A549 (cell line): ENCODE data around the gene SLIT3.

ENCODE experiments used
- JUNB ChIP-seq: fragments of >200 bp; sonication (Bioruptor Twin); formaldehyde crosslinking; IDR thresholded peaks from 2 replicates; pipeline ENCODE4 v1.6.1; 2016
- TF ChIP-seq, protein P1 (sequence below): fragments of >200 bp; sonication (Bioruptor Twin); formaldehyde crosslinking; IDR thresholded peaks from 3 replicates; pipeline ENCODE4 v1.5.1; 2016

- TF ChIP-seq, protein P1, sequence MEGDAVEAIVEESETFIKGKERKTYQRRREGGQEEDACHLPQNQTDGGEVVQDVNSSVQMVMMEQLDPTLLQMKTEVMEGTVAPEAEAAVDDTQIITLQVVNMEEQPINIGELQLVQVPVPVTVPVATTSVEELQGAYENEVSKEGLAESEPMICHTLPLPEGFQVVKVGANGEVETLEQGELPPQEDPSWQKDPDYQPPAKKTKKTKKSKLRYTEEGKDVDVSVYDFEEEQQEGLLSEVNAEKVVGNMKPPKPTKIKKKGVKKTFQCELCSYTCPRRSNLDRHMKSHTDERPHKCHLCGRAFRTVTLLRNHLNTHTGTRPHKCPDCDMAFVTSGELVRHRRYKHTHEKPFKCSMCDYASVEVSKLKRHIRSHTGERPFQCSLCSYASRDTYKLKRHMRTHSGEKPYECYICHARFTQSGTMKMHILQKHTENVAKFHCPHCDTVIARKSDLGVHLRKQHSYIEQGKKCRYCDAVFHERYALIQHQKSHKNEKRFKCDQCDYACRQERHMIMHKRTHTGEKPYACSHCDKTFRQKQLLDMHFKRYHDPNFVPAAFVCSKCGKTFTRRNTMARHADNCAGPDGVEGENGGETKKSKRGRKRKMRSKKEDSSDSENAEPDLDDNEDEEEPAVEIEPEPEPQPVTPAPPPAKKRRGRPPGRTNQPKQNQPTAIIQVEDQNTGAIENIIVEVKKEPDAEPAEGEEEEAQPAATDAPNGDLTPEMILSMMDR, result no peak
- no peak for TF ChIP-seq JUNB
These were observed 100.7 kb downstream of the SLIT3 start for GRCh38 chr5:169200125-169200778.
